ENCODE data around the gene TUBA4A.

The TUBA4A gene

DNA sequence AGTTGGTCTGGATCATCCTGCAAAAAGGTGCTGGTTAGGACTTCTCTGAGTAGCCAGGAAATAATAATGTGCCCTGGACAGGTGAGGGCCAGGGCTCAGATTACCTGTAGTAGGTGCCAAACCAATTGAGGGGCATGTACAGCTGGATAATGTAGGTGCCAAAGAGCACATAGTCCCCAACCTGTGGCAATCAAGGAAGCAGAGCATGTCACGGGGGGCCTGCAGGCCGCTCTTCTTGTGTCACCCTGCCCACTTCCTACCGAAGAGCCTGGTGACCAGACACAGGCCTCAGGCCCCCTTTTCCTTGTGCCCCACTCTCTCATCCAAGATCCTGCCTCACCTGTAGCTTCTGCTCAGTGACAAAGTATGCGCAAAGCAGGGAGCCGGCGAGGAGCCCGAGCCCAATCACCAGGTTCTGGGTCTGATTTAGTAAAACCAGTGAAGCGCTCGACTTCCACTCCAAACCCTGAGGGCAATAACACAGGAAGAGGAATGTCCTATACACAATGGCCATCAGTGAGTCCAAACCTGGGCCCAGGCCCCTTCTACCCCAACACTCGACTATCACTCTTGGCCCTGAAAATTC lies 40.1 kb downstream of the TUBA4A start:
- TF ChIP-seq, protein P1, sequence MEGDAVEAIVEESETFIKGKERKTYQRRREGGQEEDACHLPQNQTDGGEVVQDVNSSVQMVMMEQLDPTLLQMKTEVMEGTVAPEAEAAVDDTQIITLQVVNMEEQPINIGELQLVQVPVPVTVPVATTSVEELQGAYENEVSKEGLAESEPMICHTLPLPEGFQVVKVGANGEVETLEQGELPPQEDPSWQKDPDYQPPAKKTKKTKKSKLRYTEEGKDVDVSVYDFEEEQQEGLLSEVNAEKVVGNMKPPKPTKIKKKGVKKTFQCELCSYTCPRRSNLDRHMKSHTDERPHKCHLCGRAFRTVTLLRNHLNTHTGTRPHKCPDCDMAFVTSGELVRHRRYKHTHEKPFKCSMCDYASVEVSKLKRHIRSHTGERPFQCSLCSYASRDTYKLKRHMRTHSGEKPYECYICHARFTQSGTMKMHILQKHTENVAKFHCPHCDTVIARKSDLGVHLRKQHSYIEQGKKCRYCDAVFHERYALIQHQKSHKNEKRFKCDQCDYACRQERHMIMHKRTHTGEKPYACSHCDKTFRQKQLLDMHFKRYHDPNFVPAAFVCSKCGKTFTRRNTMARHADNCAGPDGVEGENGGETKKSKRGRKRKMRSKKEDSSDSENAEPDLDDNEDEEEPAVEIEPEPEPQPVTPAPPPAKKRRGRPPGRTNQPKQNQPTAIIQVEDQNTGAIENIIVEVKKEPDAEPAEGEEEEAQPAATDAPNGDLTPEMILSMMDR (IDR thresholded peaks at IDR 0.05; ENCODE audit: low read depth, low read length) = no peak
- Histone ChIP-seq H3K27me3 (ENCODE audit: insufficient read depth, low read depth, severe bottlenecking) (no peaks in the 10 kb centered on the region), H3K36me3 (peaks cover 83% of the 10 kb centered on the region), H3K9me3 (ENCODE audit: severe bottlenecking) (no peaks in the 10 kb centered on the region), H3K4me3 (ENCODE audit: low read depth, low read length) (no peak overlapping the region), H3K27ac (no peak overlapping the region)
- no peak for DNase-seq

GRCh38 chr2:219213026-219213415 lies 40.7 kb downstream of the TUBA4A start:
- Histone ChIP-seq H3K4me3 (ENCODE audit: low read depth, low read length) (no peak overlapping the region), H3K27me3 (ENCODE audit: insufficient read depth, low read depth, severe bottlenecking) (no peaks in the 10 kb centered on the region), H3K9me3 (ENCODE audit: severe bottlenecking) (no peaks in the 10 kb centered on the region), H3K36me3 (peaks cover 88% of the 10 kb centered on the region), H3K27ac (no peak overlapping the region)
- TF ChIP-seq, protein P1 (IDR thresholded peaks at IDR 0.05; ENCODE audit: low read depth, low read length) = no peak
- no peak for DNase-seq

GRCh38 chr2:219210886-219211362 lies 42.8 kb downstream of the TUBA4A start:
- no peak overlapping the region for H3K4me3 ChIP-seq (ENCODE audit: low read depth, low read length)
- TF ChIP-seq, protein P1 (IDR thresholded peaks at IDR 0.05; ENCODE audit: low read depth, low read length) = no peak
- H3K9me3 ChIP-seq (ENCODE audit: severe bottlenecking) = no peaks in the 10 kb centered on the region
- H3K27me3 ChIP-seq (ENCODE audit: insufficient read depth, low read depth, severe bottlenecking) = no peaks in the 10 kb centered on the region
- no peak for DNase-seq
- H3K36me3 ChIP-seq = peaks cover 82% of the 10 kb centered on the region
- no peak overlapping the region for H3K27ac ChIP-seq

DNA sequence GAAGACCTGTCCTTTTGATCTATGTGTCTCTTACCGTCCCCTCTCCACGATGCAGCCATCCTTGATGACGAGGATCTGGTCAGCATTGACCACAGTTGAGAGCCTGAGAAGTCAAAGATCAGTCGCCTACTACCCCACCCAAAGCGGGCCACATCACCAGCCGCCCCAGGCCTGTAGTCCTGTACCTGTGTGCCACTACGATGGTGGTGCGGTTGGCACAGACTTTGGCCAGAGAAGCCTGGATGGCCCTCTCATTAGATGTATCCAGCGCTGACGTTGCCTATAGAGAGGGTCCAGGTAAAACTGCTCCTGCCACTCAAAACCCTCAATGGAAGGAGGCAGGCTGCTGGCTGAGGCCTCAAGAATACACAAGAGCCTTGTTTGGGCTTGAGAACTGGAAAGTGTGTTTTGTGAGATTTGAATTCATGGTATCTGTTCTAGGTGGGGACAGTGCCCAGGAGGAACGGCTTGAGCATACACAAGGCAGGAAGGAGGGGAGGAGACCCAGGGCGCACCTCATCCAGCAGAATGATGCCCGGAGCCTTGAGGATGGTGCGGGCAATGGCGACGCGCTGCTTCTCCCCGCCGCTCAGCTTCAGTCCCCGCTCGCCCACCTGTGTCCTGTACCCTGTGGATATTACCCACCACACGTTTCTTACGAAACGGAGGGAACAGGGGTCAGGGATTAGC lies 43.4 kb downstream of the TUBA4A start:
- peaks cover 76% of the 10 kb centered on the region for H3K36me3 ChIP-seq
- no peaks in the 10 kb centered on the region for H3K27me3 ChIP-seq (ENCODE audit: insufficient read depth, low read depth, severe bottlenecking)
- no peak for DNase-seq
- H3K9me3 ChIP-seq (ENCODE audit: severe bottlenecking) = no peaks in the 10 kb centered on the region
- no peak overlapping the region for H3K27ac ChIP-seq
- H3K4me3 ChIP-seq (ENCODE audit: low read depth, low read length) = no peak overlapping the region
- TF ChIP-seq, protein P1 (IDR thresholded peaks at IDR 0.05; ENCODE audit: low read depth, low read length) = no peak

GRCh38 chr2:219209236-219210195 lies 44.2 kb downstream of the TUBA4A start:
- Histone ChIP-seq H3K27me3 (ENCODE audit: insufficient read depth, low read depth, severe bottlenecking) (no peaks in the 10 kb centered on the region), H3K4me3 (ENCODE audit: low read depth, low read length) (no peak overlapping the region), H3K36me3 (peaks cover 68% of the 10 kb centered on the region), H3K27ac (no peak overlapping the region), H3K9me3 (ENCODE audit: severe bottlenecking) (no peaks in the 10 kb centered on the region)
- TF ChIP-seq, protein P1 (IDR thresholded peaks at IDR 0.05; ENCODE audit: low read depth, low read length) = no peak
- DNase-seq = no peak
